Muscle layer of colon (tissue), 2 donors: ENCODE measurements around the gene TTC33.

Experiments used
- H3K27ac ChIP-seq: one replicate; pipeline ENCODE4 v1.7.0; 2013; ENCODE audit warnings: low read depth, mild to moderate bottlenecking, low read length, moderate library complexity
- H3K27me3 ChIP-seq, 2 donors: one replicate each; pipeline ENCODE4 v1.7.0; 2013; ENCODE audit warnings: low read length in 2 of 2, mild to moderate bottlenecking in 2 of 2; ENCODE audit not compliant: insufficient read depth in 2 of 2, control insufficient read depth in 1 of 2
- H3K36me3 ChIP-seq: one replicate; pipeline ENCODE4 v1.7.0; 2013; ENCODE audit warnings: mild to moderate bottlenecking, low read length; ENCODE audit not compliant: insufficient read depth
- H3K4me1 ChIP-seq: one replicate; pipeline ENCODE4 v1.7.0; 2013; ENCODE audit warnings: mild to moderate bottlenecking, low read length; ENCODE audit not compliant: insufficient read depth
- H3K4me3 ChIP-seq, 2 donors: one replicate each; pipeline ENCODE4 v1.7.0; 2013; ENCODE audit warnings: low read length in 2 of 2, low read depth in 1 of 2, mild to moderate bottlenecking in 1 of 2, moderate library complexity in 1 of 2
- H3K9ac ChIP-seq: one replicate; pipeline ENCODE4 v1.7.0; 2013; ENCODE audit warnings: low read length
- H3K9me3 ChIP-seq: one replicate; pipeline ENCODE4 v1.7.0; 2013; ENCODE audit warnings: mild to moderate bottlenecking, low read length
- donor health status: abdominal sarcoma.
- donor health status: Adenocarcinoma of cecum.

TTC33 gene

DNA sequence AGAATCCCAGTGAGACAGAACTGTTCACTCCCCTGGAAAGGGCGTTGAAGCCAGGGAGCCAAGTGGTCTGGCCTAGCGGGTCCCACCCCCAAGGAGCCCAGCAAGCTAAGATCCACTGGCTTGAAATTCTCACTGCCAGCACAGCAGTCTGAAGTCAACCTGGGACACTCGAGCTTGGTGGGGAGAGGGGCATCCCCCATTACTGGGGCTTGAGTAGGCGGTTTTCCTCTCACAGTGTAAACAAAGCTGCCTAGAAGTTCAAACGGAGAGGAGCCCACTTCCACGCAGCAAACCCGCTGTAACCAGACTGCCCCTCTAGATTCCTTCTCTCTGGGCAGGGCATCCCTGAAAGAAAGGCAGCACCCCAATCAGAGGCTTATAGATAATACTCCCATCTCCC, 121.2 kb downstream of the TTC33 start:
- Histone ChIP-seq H3K9ac (no peak overlapping the region), H3K36me3 (no peaks in the 10 kb centered on the region), H3K4me1 (no peaks in the 10 kb centered on the region), H3K9me3 (no peaks in the 10 kb centered on the region), H3K4me3 (no peak overlapping the region), H3K27me3 (no peaks in the 10 kb centered on the region), H3K27ac (no peak overlapping the region)

GRCh38 chr5:40634154-40634553, 121.6 kb downstream of the TTC33 start:
- Histone ChIP-seq H3K27me3 (no peaks in the 10 kb centered on the region), H3K4me1 (no peaks in the 10 kb centered on the region), H3K4me3 (no peak overlapping the region), H3K27ac (no peak overlapping the region), H3K36me3 (no peaks in the 10 kb centered on the region), H3K9me3 (no peaks in the 10 kb centered on the region), H3K9ac (no peak overlapping the region)

DNA sequence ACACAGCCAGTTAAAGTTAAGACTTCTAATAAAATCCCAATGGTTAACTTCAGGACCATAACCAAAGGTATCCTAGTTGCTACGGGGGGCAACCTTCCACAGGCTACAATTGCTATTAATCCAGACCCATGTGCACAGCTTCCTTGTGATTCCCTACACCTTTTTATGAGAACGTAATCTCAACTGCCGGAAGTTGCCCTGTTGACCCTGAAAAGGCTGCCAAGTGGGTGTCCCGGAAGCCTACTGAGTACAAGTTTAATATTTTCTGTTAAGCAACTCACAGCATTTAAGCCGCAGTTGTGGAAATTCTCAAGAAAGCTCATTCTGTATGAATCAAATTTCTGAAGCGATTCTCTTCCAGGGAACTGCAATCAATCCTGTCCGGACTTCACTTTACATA, 124.5 kb downstream of the TTC33 start:
- Histone ChIP-seq H3K9ac (no peak overlapping the region), H3K36me3 (no peaks in the 10 kb centered on the region), H3K4me3 (no peak overlapping the region), H3K9me3 (no peaks in the 10 kb centered on the region), H3K4me1 (no peaks in the 10 kb centered on the region), H3K27ac (no peak overlapping the region), H3K27me3 (no peaks in the 10 kb centered on the region)

DNA sequence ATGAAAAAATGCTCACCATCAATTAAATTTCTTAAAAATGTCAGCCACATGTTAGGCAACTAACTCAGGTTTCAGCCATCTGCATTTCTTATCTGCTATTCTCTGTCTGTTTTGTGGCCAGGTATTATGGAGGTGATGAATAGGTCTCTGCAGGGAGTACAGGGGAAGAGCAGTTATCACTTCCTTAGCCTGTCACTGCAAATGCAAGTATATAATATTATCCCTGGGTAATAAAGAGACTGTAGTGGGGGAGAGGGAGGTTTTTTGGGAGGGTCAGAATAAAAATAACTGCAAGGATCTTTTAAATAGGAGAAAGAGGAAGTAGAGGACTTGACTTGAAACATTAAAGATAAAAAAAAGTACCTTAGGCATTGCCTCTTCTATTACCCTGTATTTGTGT, 125.6 kb downstream of the TTC33 start:
- H3K27ac ChIP-seq, result no peak overlapping the region
- no peaks in the 10 kb centered on the region for H3K4me1 ChIP-seq
- H3K27me3 ChIP-seq, result no peaks in the 10 kb centered on the region
- no peaks in the 10 kb centered on the region for H3K36me3 ChIP-seq
- no peak overlapping the region for H3K4me3 ChIP-seq
- H3K9ac ChIP-seq, result no peak overlapping the region
- H3K9me3 ChIP-seq, result no peaks in the 10 kb centered on the region

DNA sequence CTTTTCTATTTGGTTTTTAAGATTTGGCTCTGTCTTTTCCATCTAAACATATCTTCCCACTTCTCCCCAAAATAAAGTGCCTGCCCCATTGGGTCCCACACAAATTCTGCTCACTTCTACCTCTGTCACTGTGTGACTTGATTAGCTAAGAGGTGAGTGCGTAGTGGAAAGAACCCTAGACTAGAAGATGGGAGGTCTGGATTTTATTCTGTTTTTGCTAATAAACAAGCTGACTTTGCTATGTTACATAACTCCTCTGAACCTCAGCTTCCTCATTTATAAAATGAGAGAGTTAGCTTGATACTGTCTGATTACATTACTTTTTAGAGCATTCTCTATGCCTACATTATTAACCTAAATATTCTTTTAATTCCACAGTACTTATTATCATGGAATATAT, 127.4 kb downstream of the TTC33 start:
- Histone ChIP-seq H3K9ac (no peak overlapping the region), H3K9me3 (no peaks in the 10 kb centered on the region), H3K27ac (no peak overlapping the region), H3K4me1 (no peaks in the 10 kb centered on the region), H3K36me3 (no peaks in the 10 kb centered on the region), H3K4me3 (no peak overlapping the region), H3K27me3 (no peaks in the 10 kb centered on the region)

- H3K9ac ChIP-seq, result no peak overlapping the region
- H3K36me3 ChIP-seq, result no peaks in the 10 kb centered on the region
- no peaks in the 10 kb centered on the region for H3K4me1 ChIP-seq
- no peaks in the 10 kb centered on the region for H3K9me3 ChIP-seq
- no peaks in the 10 kb centered on the region for H3K27me3 ChIP-seq
- H3K4me3 ChIP-seq, result no peak overlapping the region
- H3K27ac ChIP-seq, result no peak overlapping the region
Measured at GRCh38 chr5:40627706-40628105, 128.1 kb downstream of the TTC33 start.

GRCh38 chr5:40626801-40627200, 129.0 kb downstream of the TTC33 start:
- H3K27me3 ChIP-seq, result no peaks in the 10 kb centered on the region
- no peak overlapping the region for H3K4me3 ChIP-seq
- no peak overlapping the region for H3K27ac ChIP-seq
- H3K9ac ChIP-seq, result no peak overlapping the region
- no peaks in the 10 kb centered on the region for H3K4me1 ChIP-seq
- no peaks in the 10 kb centered on the region for H3K36me3 ChIP-seq
- H3K9me3 ChIP-seq, result no peaks in the 10 kb centered on the region

- Histone ChIP-seq H3K9me3 (no peaks in the 10 kb centered on the region), H3K4me1 (no peaks in the 10 kb centered on the region), H3K9ac (no peak overlapping the region), H3K27me3 (no peaks in the 10 kb centered on the region), H3K36me3 (no peaks in the 10 kb centered on the region), H3K4me3 (no peak overlapping the region), H3K27ac (no peak overlapping the region)
Measured at GRCh38 chr5:40623480-40624420, 132.0 kb downstream of the TTC33 start.

- Histone ChIP-seq H3K9me3 (no peaks in the 10 kb centered on the region), H3K27me3 (no peaks in the 10 kb centered on the region), H3K4me3 (no peak overlapping the region), H3K9ac (no peak overlapping the region), H3K36me3 (no peaks in the 10 kb centered on the region), H3K4me1 (no peaks in the 10 kb centered on the region), H3K27ac (no peak overlapping the region)
Measured at GRCh38 chr5:40622463-40623252, 133.1 kb downstream of the TTC33 start.

GRCh38 chr5:40619421-40619820, 136.3 kb downstream of the TTC33 start:
- H3K9ac ChIP-seq, result no peak overlapping the region
- no peaks in the 10 kb centered on the region for H3K36me3 ChIP-seq
- no peaks in the 10 kb centered on the region for H3K27me3 ChIP-seq
- no peak overlapping the region for H3K27ac ChIP-seq
- H3K4me3 ChIP-seq, result no peak overlapping the region
- no peaks in the 10 kb centered on the region for H3K9me3 ChIP-seq
- H3K4me1 ChIP-seq, result no peaks in the 10 kb centered on the region

DNA sequence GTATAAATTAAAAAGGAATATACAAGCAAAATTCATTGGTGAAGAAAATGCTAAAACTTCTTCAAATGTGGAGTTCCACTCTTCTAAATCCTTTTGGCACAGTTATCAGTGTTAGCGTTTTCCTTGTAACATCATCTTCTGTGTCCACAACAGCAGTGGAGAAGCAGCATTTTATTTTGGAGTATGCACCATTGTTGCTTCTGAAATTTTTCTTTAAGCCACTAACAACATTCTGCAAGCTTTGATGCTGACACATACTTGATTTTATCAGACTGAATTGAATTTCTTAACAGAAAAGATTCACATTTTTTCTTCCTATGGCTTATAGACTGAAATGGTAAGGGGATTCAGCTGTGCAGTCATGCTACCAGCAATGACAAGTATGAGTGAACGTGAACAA, 136.8 kb downstream of the TTC33 start:
- Histone ChIP-seq H3K27ac (no peak overlapping the region), H3K27me3 (no peaks in the 10 kb centered on the region), H3K4me3 (no peak overlapping the region), H3K36me3 (no peaks in the 10 kb centered on the region), H3K4me1 (no peaks in the 10 kb centered on the region), H3K9ac (no peak overlapping the region), H3K9me3 (no peaks in the 10 kb centered on the region)
